HG02885 (cell line): Measurements from ENCODE around the gene ANKRD63.

ENCODE experiments used
- ATAC-seq: cut with Tn5 transposase; IDR thresholded peaks from one replicate; pipeline ENCODE4 v1.9.1; 2021; ENCODE audit warnings: mild to moderate bottlenecking; ENCODE audit not compliant: unreplicated experiment, poor library complexity

ANKRD63 gene

GRCh38 chr15:40296561-40297230, 13.8 kb upstream of the ANKRD63 start:
- ATAC-seq, result no peak

GRCh38 chr15:40295877-40296560, 13.2 kb upstream of the ANKRD63 start:
- ATAC-seq, result no peak

- no peak for ATAC-seq
These were observed 12.4 kb upstream of the ANKRD63 start for GRCh38 chr15:40295297-40295696.

GRCh38 chr15:40293905-40294895, 11.3 kb upstream of the ANKRD63 start:
- no peak for ATAC-seq

GRCh38 chr15:40293006-40293405, 10.1 kb upstream of the ANKRD63 start:
- no peak for ATAC-seq

- no peak for ATAC-seq
These were observed 9.4 kb upstream of the ANKRD63 start for GRCh38 chr15:40292246-40292645.

GRCh38 chr15:40290918-40291574, 8.2 kb upstream of the ANKRD63 start:
- ATAC-seq, result no peak

- ATAC-seq, result no peak
These were observed 7.7 kb upstream of the ANKRD63 start for GRCh38 chr15:40290545-40290917.

- no peak for ATAC-seq
These were observed 6.4 kb upstream of the ANKRD63 start for GRCh38 chr15:40289140-40289775.

GRCh38 chr15:40287968-40288367, 5.1 kb upstream of the ANKRD63 start:
- no peak for ATAC-seq

- no peak for ATAC-seq
These were observed 4.6 kb upstream of the ANKRD63 start for GRCh38 chr15:40287505-40287904.

GRCh38 chr15:40286794-40287193, 3.9 kb upstream of the ANKRD63 start:
- ATAC-seq, result no peak

GRCh38 chr15:40286061-40286532, 3.2 kb upstream of the ANKRD63 start:
- ATAC-seq, result no peak

- no peak for ATAC-seq
These were observed 2.7 kb upstream of the ANKRD63 start for GRCh38 chr15:40285554-40286011.

GRCh38 chr15:40285151-40285550, 2.3 kb upstream of the ANKRD63 start:
- ATAC-seq, result no peak

GRCh38 chr15:40283615-40284300, 894 bp upstream of the ANKRD63 start:
- ATAC-seq, result no peak

- no peak for ATAC-seq
These were observed 556 bp downstream of the ANKRD63 start for GRCh38 chr15:40282147-40282868.

GRCh38 chr15:40281801-40282146, 1.1 kb downstream of the ANKRD63 start:
- ATAC-seq, result no peak
